Osteoblast (primary cell): ENCODE measurements around the gene KDELR1. TPM values are rescaled to one million over a fixed set of nuclear protein-coding genes. Genes with fewer than 3 reads are reported as not detected.

Experiments used
- DNase-seq: peaks from one replicate; pipeline ENCODE4 v3.0.0; 2011; ENCODE audit warnings: low spot score, mixed read lengths; ENCODE audit not compliant: insufficient read length; ENCODE audit errors: missing footprints
- H2AFZ ChIP-seq: 2 replicates; pipeline ENCODE4 v1.6.0; 2011; ENCODE audit warnings: mild to moderate bottlenecking, low read length
- H3K27ac ChIP-seq: 2 replicates; pipeline ENCODE4 v1.5.1; 2011; ENCODE audit warnings: mild to moderate bottlenecking, low read depth, low read length, moderate library complexity
- H3K27me3 ChIP-seq: 2 replicates; pipeline ENCODE4 v1.6.0; 2012; ENCODE audit warnings: mild to moderate bottlenecking, control low read depth, inconsistent platforms, low read length, moderate library complexity; ENCODE audit not compliant: insufficient read depth
- H3K36me3 ChIP-seq: 2 replicates; pipeline ENCODE4 v1.5.1; 2011; ENCODE audit warnings: mild to moderate bottlenecking, low read length, control low read depth, moderate library complexity; ENCODE audit not compliant: insufficient read depth
- H3K4me1 ChIP-seq: 2 replicates; pipeline ENCODE4 v1.5.1; 2011; ENCODE audit warnings: mild to moderate bottlenecking, low read length, control low read depth, moderate library complexity; ENCODE audit not compliant: insufficient read depth
- H3K4me2 ChIP-seq: 2 replicates; pipeline ENCODE4 v1.6.0; 2011; ENCODE audit warnings: mild to moderate bottlenecking, low read length; ENCODE audit not compliant: insufficient read depth
- H3K4me3 ChIP-seq: fragments of 200-600 bp; sonication (generic); 3 replicates; pipeline ENCODE4 v1.5.1; 2012; ENCODE audit warnings: mild to moderate bottlenecking, low read length, inconsistent platforms; ENCODE audit not compliant: insufficient read depth
- H3K79me2 ChIP-seq: 2 replicates; pipeline ENCODE4 v1.6.0; 2012; ENCODE audit warnings: mild to moderate bottlenecking, low read length, control low read depth, inconsistent platforms; ENCODE audit not compliant: insufficient read depth
- H3K9me3 ChIP-seq: 2 replicates; pipeline ENCODE4 v1.5.1; 2011; ENCODE audit warnings: low read depth, low read length, control low read depth
- H4K20me1 ChIP-seq: 2 replicates; pipeline ENCODE4 v1.6.0; 2012; ENCODE audit warnings: mild to moderate bottlenecking, low read length, control low read depth; ENCODE audit not compliant: insufficient read depth
- total RNA-seq: library from RNA; depleted of rRNA; stranded (reverse); fragments of >200 nt; gene quantifications from 2 replicates; pipeline ENCODE4 v1.2.3, GENCODE V29; 2012
- TF ChIP-seq, protein P1 (sequence below): IDR thresholded peaks from 2 replicates; pipeline ENCODE4 v1.5.1; 2011; ENCODE audit warnings: mild to moderate bottlenecking, low read depth, low read length, moderate library complexity; ENCODE audit errors: extremely low read depth

The KDELR1 gene
- total RNA-seq, 1 donor, result 95.2 TPM

DNA sequence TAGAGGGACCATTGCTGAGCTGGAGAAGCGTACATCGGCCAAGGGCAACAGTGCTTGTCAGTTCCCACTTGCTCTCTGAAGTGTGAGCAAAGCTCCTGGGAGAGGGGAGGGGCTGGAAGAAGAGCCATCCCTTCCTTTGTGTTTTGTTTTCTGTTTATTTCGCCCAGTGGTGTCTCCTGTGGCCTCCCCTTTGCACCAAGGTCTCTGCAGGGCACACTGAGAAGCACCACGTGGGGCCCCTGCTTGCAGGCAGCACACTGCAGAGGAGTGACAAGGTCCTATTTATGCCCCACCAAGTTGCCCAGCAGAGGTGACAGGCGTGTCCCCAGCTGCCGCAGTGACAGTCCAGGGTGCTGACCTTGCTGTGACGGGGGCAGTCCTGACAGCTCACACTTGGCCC lies 26.1 kb upstream of the KDELR1 start:
- DNase-seq, result no peak
- no peak overlapping the region for H2AFZ ChIP-seq
- H3K27me3 ChIP-seq, result peaks cover 3% of the 10 kb centered on the region
- H3K4me3 ChIP-seq, result no peak overlapping the region
- H3K79me2 ChIP-seq, result no peaks in the 10 kb centered on the region
- no peaks in the 10 kb centered on the region for H3K36me3 ChIP-seq
- H4K20me1 ChIP-seq, result no peaks in the 10 kb centered on the region
- no peak overlapping the region for H3K4me2 ChIP-seq
- no peaks in the 10 kb centered on the region for H3K9me3 ChIP-seq
- TF ChIP-seq, protein P1, sequence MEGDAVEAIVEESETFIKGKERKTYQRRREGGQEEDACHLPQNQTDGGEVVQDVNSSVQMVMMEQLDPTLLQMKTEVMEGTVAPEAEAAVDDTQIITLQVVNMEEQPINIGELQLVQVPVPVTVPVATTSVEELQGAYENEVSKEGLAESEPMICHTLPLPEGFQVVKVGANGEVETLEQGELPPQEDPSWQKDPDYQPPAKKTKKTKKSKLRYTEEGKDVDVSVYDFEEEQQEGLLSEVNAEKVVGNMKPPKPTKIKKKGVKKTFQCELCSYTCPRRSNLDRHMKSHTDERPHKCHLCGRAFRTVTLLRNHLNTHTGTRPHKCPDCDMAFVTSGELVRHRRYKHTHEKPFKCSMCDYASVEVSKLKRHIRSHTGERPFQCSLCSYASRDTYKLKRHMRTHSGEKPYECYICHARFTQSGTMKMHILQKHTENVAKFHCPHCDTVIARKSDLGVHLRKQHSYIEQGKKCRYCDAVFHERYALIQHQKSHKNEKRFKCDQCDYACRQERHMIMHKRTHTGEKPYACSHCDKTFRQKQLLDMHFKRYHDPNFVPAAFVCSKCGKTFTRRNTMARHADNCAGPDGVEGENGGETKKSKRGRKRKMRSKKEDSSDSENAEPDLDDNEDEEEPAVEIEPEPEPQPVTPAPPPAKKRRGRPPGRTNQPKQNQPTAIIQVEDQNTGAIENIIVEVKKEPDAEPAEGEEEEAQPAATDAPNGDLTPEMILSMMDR, result no peak
- H3K27ac ChIP-seq, result no peak overlapping the region
- peaks cover 5% of the 10 kb centered on the region for H3K4me1 ChIP-seq

DNA sequence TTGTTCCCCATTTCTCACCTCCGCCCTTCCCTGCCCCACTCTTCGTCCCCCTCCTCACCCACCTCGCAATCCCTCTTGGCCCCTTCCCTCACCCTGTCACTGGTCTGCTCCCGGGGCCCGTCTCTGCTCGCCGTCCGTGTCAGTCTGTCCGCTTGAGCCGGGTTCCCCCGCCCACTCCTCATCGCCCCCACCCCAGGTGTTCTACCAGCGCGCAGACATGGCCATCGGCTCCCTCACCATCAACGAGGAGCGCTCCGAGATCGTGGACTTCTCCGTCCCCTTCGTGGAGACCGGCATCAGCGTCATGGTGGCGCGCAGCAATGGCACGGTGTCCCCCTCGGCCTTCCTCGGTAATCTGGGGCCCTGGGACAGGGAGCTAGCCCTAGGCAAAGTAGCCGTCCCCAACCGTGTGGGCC lies 24.5 kb upstream of the KDELR1 start:
- Histone ChIP-seq H3K36me3 (no peaks in the 10 kb centered on the region), H3K4me3 (no peak overlapping the region), H3K4me2 (no peak overlapping the region), H4K20me1 (no peaks in the 10 kb centered on the region), H2AFZ (no peak overlapping the region), H3K9me3 (no peaks in the 10 kb centered on the region), H3K27ac (no peak overlapping the region), H3K79me2 (no peaks in the 10 kb centered on the region), H3K27me3 (peaks cover 3% of the 10 kb centered on the region), H3K4me1 (peaks cover 5% of the 10 kb centered on the region)
- TF ChIP-seq, protein P1, result no peak
- no peak for DNase-seq

DNA sequence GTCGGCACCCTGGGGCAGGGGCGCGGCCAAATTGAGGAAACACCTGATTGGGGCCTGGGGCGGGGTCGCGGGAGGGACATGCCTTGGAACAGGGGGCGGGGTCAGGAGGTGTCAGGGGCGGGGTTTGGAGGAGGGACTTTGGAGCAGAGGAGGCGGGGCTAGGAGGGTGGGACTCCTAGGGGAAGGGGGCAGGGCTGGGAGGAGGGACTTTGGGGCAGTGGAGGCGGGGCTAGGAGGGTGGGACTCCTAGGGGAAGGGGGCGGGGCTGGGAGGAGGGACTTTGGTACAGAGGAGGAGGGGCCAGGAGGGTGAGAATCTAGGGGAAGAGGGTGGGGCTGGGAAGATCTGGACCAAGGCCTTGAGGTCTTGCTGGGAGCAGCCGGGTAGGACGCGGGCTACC lies 24.0 kb upstream of the KDELR1 start:
- peak; percentile 72 for DNase-seq
- Histone ChIP-seq H3K4me3 (no peak overlapping the region), H3K79me2 (no peaks in the 10 kb centered on the region), H3K9me3 (no peaks in the 10 kb centered on the region), H2AFZ (no peak overlapping the region), H3K27ac (no peak overlapping the region), H3K27me3 (peaks cover 3% of the 10 kb centered on the region), H3K4me1 (peaks cover 5% of the 10 kb centered on the region), H4K20me1 (no peaks in the 10 kb centered on the region), H3K36me3 (no peaks in the 10 kb centered on the region), H3K4me2 (no peak overlapping the region)
- TF ChIP-seq, protein P1, result no peak

DNA sequence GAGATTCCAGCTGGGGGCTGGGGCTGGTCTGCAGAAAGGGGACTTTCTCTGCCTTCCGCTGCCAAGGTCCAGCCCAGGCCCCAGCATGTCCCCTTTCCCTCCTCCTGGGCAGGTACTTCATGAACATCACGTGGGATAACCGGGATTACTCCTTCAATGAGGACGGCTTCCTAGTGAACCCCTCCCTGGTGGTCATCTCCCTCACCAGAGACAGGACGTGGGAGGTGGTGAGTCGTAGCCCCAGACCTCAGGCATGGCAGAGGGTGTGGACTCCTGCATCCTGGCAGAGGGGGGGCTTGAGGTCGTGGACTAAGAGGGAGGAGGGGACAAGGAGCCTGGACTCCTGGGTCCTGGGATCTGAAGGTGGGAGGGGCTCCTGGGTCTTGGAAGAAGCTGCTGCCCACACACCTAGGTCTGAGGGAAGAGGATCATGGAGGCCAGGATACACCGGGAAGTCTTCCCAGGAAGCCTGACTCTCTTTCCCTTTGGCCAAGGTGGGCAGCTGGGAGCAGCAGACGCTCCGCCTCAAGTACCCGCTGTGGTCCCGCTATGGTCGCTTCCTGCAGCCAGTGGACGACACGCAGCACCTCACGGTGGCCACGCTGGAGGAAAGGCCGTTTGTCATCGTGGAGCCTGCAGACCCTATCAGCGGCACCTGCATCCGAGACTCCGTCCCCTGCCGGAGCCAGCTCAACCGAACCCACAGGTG lies 22.7 kb upstream of the KDELR1 start:
- H2AFZ ChIP-seq, result no peak overlapping the region
- no peak overlapping the region for H3K4me2 ChIP-seq
- DNase-seq, result peak; percentile 74
- no peaks in the 10 kb centered on the region for H4K20me1 ChIP-seq
- peaks cover 5% of the 10 kb centered on the region for H3K4me1 ChIP-seq
- no peaks in the 10 kb centered on the region for H3K79me2 ChIP-seq
- TF ChIP-seq, protein P1, result no peak
- H3K4me3 ChIP-seq, result no peak overlapping the region
- H3K36me3 ChIP-seq, result no peaks in the 10 kb centered on the region
- H3K27ac ChIP-seq, result no peak overlapping the region
- H3K9me3 ChIP-seq, result no peaks in the 10 kb centered on the region
- peaks cover 3% of the 10 kb centered on the region for H3K27me3 ChIP-seq
